DMS53 treated with DMSO at 0.1 percent for 48 hours (cell line): ENCODE results near the gene PDLIM4.

Experiments
- DNase-seq: peaks from one replicate; lab custom pipeline; 2025; ENCODE audit not compliant: unreplicated experiment; lab: John Stamatoyannopoulos, UW

Gene PDLIM4

GRCh38 chr5:132280371-132281240 lies 23.1 kb downstream of the PDLIM4 start:
- DNase-seq = no peak

GRCh38 chr5:132281856-132282614 lies 24.5 kb downstream of the PDLIM4 start:
- DNase-seq = no peak

DNA sequence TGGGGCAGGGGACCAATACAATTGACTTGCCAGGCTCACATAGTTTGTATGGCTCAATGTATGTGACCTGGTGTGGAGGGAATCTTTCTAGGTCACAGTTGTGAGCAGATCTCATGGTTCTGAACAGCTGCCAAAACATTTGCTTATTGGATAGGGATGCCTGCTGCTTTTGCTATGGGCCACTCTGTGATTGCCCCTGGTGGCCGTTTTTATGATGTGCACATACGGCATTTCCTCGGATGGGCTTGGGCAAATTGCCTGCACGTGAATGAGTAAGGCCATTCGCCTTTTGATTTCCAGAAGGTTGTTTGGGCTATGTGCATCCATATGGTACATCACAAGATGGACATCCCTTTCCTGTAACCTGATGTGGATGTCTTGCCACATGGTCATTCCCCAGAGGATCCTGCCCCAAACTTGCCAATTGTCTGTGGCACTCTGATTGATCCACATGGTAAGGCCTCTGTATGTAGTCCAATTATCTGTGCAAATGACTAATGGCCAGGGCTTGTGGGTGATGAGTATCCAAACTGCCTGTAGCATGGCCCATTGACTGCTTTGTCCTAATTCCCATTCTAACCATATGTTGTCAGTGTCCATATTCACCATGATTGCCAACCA lies 26.0 kb downstream of the PDLIM4 start:
- peak; percentile 8 for DNase-seq

- no peak for DNase-seq
Observed at GRCh38 chr5:132289097-132289496, 31.6 kb downstream of the PDLIM4 start.

DNA sequence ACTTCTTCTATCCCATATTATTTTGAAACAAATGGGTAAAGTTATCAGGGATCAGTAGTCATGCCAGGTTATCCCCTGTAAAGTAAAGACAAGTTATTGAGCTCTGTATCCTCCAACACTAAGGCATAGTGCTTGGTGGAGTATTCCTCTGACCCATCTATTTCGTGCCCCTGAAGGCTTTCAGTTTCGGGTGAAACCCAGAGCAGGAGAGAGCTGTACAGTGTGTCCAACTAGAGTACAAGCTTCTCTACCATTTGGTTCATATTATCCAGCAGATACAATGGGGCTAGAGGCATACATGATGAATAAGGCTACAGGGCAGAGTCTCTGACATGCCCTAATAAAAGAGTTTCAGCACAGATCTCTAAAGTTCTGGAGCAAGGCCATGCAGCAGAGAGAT lies 33.5 kb downstream of the PDLIM4 start:
- no peak for DNase-seq

DNA sequence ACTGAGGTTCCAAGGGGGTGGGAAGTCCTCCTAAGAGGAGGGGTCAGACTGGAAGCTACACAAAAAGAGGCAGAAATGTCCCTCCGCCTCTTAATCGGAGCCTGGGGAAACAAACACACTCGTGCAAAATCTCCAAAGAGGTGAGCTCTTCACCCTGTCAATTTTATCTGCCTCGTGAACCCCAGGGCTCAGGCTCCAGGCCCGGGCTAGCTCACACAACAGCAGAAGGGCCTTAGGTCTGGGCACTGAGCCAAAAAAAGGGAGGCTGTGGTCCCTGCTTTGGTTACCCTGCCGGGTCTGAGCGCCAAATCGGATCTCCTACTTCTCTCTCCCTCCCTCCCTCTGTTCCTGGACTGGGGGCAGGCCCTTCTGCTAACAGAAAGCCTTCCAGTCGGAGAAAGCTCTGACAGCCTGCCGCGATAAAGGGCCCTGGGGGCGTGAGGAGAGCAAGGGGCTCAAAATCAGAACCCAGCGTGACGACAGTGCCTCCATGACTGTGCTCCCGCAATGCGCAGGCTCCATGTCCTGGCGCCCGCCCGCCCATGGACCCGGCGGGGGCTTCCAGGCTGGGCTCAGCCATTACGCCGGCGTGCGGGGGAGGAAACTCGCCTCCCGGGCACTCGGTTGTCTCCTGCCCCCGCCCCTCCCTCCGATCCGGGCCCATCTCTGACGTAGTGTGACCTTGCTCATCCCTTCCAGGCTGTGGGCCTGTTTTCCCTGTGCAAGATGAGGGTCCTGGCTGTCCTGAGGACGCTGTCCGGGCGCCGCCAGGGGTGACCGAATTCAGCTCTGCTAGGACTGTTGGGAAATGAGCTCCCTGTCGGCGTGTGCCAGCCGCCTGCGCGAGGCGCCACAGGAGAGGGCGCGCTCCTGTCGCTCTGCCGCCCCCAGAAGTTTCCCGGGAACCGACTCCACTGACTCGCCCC lies 35.8 kb downstream of the PDLIM4 start:
- peak; percentile 71 for DNase-seq

- DNase-seq = peak; percentile 79
Observed at GRCh38 chr5:132293992-132294727, 36.7 kb downstream of the PDLIM4 start, which contains the start of gene SLC22A4. Gene SLC22A4 (plus strand): TSS chr5:132294394. CDS start chr5:132294617, 223 bp downstream.

DNA sequence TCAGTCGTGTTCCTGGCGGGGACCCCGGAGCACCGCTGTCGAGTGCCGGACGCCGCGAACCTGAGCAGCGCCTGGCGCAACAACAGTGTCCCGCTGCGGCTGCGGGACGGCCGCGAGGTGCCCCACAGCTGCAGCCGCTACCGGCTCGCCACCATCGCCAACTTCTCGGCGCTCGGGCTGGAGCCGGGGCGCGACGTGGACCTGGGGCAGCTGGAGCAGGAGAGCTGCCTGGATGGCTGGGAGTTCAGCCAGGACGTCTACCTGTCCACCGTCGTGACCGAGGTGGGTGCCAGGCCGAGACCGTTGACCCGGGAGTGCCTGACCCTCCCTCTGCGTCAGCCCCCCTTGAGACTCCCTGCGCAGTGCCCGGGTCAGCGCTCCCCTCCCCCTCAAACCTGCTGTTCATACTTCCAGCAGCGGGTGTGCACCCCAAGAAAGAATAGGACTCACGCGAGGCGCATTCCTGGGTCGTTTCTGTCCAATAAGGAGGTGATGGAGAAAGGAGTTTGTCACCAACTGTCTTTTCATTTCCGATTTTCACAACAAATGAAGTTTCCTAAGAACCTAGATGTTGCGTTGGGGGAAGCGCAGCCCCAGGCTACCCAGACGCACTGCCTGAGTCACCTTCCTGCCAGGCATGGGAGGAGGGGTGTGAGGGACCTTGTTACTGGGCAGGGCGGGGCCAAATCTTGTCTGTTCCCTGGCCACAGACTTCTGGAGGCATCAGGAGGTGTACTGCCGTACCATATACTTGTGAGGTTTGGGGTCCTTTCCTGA lies 37.4 kb downstream of the PDLIM4 start:
- no peak for DNase-seq

DNA sequence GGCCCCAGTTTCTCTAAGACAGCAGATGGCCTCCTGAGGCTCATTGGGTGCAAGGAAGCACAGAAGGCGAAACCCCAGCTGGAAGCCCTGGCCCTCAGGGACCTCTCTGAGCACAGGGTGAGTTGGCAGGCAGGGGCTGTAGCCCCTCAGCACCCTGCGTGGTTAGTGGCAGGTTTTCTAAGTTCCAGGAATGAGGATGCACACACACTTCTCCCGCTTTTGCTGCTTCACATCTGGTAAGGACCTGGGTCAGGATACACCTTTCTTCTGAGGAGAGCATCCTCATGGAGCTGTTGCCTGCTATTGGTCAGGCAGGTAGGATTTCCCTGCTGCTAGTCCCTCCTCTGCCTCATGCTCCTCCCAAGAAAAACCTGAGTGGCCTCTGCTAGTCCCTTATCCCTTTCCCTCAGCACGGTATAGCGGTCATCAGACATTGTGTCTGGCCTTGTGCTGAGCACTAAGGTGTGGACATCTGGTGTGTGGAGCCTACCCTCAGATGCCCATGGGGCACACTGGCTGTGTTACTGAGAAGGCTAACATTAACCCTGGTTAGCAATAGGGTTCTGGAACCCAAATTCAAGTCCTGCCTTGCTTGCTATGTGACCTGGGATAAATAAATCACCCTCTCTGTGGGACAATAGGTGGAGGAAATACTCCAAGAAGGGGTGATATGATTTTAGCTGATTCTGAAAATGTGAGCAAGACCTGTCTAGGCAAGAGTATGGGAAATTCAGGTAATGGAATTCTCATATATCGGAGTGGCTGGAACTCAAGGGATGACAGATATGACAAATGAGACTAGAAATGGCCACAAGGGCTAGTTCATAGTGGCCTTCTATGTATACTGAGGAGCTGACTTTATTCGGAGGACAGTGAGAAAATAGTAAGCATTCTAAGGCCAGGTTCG lies 38.3 kb downstream of the PDLIM4 start:
- DNase-seq = no peak

DNA sequence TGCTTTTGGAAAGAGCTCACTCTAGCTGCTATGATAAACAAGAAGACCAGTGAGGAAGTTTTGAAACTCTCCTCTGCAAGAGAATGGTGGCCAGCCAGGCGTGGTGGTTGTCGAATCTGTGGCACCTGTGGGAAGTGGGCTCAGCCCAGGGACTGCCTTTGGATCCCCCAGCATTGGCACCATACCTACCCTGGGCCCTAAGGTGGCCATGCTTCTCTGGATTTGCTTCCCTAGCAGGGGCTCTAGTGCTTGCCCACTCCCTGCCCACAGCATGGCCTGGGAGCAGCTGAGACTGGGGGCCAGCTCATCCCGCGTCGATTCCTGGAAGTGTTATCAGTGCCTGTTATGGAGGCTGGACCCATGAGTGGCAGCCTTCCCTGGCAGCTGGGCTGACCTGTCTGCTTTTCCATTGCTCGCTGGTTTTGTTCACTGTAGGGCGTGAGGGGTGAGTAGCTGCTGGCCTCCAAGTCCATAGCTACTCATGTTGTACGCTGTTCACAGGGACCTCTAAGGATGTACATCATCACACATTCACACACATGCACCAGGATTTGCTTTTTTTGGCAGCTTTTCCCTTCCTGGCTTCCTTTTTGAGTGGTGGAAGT lies 39.0 kb downstream of the PDLIM4 start:
- DNase-seq = no peak

DNA sequence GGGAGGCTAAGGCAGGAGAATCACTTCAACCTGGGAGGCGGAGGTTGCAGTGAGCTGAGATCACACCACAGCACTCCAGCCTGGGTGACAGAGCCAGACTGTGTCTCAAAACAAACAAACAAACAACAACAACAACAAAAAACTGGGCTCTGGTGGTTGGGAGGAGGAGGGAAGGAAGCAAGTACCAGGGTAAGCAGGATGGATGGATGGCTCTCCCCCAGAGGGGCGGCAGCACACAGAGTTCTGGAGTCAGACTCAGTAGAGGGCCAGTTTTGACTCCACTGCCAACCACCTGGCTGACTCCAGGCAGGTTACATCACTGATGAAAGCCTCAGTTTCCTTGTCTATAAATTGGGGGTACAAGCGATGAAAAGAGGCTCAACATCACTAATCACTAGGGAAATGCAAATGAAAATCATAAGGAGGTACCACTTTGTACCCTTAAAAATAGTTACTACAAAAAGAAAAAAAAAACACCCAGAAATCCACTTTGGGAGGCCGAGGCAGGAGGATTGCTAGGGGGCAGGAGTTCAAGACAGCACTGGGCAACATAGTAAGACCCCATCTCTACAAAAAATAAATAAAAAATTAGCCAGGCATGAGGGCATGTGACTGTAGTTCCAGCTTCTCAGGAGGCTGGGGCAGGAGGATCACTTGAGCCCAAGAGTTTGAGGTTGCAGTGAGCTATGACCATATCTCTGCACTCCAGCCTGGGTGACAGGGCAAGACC lies 39.9 kb downstream of the PDLIM4 start:
- no peak for DNase-seq

- DNase-seq = no peak
Observed at GRCh38 chr5:132298298-132299212, 41.1 kb downstream of the PDLIM4 start.

DNA sequence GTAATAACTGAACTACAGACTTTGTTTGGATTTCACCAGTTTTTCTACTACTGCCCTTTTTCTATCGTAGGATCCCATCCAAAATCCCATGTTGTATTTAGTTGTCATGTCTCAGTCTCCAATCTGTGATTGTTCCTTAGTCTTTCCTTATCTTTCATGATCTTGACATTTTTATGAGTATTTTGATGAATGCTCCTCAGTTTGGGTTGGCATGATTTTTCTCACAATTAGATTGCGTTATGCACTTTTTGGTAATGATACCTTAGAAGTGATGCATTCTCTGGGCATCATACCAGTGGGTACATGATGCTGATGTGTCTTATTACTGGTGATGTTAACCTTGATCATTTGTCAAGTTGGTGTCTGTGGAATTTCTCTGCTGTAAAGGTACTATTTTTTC lies 42.4 kb downstream of the PDLIM4 start:
- DNase-seq = no peak

DNA sequence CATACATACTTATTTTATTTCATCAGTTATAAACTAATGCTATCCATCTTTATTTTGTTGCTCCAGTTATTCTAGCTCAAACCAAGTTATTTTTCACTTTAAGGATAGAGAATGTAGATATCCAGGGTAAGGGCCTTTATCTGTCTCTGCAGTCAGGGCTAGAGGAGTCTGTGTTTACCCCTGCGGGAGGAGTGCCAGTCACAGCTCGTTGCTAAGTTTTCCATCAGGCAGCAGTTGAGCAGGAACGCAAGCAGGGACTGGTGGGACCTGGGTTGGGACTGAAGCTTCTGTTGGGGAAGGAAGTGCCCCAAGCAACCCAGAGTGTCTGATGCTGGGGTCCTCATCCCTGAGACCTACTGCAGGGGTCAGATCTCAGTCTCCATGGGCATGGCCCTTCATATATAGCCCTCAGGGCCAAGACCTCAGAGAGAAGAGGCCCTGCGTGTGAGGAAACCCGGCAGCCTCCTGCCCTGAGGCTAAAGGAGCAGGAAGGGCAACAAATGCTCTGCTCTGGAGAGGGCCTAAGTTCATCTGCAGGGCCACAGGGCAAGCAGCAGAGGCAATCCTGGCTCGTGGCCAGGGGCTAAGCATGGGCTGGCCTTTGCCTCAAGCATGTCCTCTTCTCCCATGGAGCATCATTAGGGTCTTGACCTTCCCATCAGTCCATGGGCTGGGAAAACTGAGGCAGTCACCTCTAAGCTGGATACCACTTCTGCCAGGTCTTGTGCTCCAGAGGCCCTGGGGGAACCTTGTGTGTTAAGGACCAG lies 43.3 kb downstream of the PDLIM4 start:
- DNase-seq = no peak
